Gastroesophageal sphincter (tissue), 3 donors: Measurements from ENCODE around the gene ZNF565.

Source experiments
- EP300 ChIP-seq: sonication (generic); formaldehyde crosslinking; IDR thresholded peaks from one replicate; pipeline ENCODE4 v1.6.1; 2017; ENCODE audit warnings: antibody characterized with exemption, mild to moderate bottlenecking
- POLR2AphosphoS5 ChIP-seq: sonication (generic); formaldehyde crosslinking; IDR thresholded peaks from one replicate; pipeline ENCODE4 v1.6.1; 2017; ENCODE audit warnings: antibody characterized with exemption
- TF ChIP-seq, protein P1 (sequence below), 4 experiments: fragments of 200-600 bp in 2 of 4; fragments of 450-650 bp in 2 of 4; sonication (generic) in 1 of 4; IDR thresholded peaks; one replicate each; pipeline ENCODE4 v1.5.1; 2017 to 2019; ENCODE audit warnings: antibody characterized with exemption in 4 of 4, mild to moderate bottlenecking in 2 of 4, moderate library complexity in 2 of 4

DNA sequence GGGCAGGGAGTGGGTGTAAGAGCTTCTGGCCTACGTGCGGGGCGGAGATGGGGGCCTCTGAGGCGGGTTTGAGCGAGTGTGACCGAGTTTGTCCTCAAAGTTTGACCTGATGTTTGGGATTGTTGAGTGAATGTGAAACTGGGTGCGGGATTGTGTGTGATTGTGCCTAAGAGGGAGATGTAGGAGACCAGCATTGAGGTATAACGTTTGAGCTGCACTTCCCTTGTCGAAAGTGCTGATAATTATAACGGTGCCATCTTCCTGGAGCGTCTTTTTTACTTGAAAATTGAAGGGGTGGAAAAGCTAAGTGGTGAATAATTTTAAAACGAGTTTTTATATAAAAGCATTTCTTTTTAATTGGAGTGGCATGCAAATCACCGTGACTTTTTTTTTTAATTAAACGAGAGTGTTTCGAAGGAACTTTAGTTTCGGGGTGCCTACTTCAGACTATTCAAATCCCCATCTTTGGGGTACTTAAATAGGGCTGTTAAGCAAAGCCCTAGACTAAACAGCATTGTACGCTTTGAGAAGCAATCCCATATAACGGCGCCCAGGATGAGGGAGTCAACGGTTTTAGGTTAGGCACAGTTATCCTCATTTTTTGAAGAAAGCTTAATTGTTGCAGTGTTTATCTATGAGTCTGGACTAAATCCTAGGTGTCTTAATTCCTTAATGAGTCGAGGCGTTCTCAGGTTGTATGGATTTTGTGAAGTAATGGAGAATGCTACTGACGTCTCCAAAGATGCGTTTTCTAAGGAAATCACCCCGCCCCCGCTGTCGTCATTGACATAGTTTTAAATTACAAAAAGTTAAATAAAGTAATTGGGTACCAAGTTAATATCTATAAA, 1.0 kb upstream of the ZNF565 start:
- TF ChIP-seq, protein P1, sequence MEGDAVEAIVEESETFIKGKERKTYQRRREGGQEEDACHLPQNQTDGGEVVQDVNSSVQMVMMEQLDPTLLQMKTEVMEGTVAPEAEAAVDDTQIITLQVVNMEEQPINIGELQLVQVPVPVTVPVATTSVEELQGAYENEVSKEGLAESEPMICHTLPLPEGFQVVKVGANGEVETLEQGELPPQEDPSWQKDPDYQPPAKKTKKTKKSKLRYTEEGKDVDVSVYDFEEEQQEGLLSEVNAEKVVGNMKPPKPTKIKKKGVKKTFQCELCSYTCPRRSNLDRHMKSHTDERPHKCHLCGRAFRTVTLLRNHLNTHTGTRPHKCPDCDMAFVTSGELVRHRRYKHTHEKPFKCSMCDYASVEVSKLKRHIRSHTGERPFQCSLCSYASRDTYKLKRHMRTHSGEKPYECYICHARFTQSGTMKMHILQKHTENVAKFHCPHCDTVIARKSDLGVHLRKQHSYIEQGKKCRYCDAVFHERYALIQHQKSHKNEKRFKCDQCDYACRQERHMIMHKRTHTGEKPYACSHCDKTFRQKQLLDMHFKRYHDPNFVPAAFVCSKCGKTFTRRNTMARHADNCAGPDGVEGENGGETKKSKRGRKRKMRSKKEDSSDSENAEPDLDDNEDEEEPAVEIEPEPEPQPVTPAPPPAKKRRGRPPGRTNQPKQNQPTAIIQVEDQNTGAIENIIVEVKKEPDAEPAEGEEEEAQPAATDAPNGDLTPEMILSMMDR (IDR thresholded peaks at IDR 0.05), result no peak
- TF ChIP-seq POLR2AphosphoS5 (no peak), EP300 (no peak)
